ENCODE results near the gene KLHDC4.

The KLHDC4 gene

GRCh38 chr16:87701505-87701921 lies 64.3 kb downstream of the KLHDC4 start:
- H3K4me1 ChIP-seq = no peaks in the 10 kb centered on the region
- no peak for DNase-seq
- peaks cover 0 to 92% (median 11%) of the 10 kb centered on the region in 3 donors for H3K36me3 ChIP-seq
- TF ChIP-seq, protein P1, sequence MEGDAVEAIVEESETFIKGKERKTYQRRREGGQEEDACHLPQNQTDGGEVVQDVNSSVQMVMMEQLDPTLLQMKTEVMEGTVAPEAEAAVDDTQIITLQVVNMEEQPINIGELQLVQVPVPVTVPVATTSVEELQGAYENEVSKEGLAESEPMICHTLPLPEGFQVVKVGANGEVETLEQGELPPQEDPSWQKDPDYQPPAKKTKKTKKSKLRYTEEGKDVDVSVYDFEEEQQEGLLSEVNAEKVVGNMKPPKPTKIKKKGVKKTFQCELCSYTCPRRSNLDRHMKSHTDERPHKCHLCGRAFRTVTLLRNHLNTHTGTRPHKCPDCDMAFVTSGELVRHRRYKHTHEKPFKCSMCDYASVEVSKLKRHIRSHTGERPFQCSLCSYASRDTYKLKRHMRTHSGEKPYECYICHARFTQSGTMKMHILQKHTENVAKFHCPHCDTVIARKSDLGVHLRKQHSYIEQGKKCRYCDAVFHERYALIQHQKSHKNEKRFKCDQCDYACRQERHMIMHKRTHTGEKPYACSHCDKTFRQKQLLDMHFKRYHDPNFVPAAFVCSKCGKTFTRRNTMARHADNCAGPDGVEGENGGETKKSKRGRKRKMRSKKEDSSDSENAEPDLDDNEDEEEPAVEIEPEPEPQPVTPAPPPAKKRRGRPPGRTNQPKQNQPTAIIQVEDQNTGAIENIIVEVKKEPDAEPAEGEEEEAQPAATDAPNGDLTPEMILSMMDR (IDR thresholded peaks at IDR 0.05) = no peak
- no peak overlapping the region for H3K4me3 ChIP-seq
- no peaks in the 10 kb centered on the region for H3K9me3 ChIP-seq
- intact Hi-C loops (cut with DNase I; ENCODE audit: low total_unique reads) = no loop called here
- no peak overlapping the region for H3K27ac ChIP-seq
- no peaks in the 10 kb centered on the region for H3K27me3 ChIP-seq

- Histone ChIP-seq H3K4me3 (no peak overlapping the region), H3K4me1 (no peaks in the 10 kb centered on the region), H3K9me3 (no peaks in the 10 kb centered on the region), H3K27ac (no peak overlapping the region), H3K36me3 (peaks cover 0 to 94% (median 10%) of the 10 kb centered on the region in 3 donors), H3K27me3 (no peaks in the 10 kb centered on the region)
- DNase-seq = no peak
- TF ChIP-seq, protein P1 (IDR thresholded peaks at IDR 0.05) = no peak
- intact Hi-C loops (cut with DNase I; ENCODE audit: low total_unique reads) = no loop called here
Measured at GRCh38 chr16:87701078-87701460, 64.7 kb downstream of the KLHDC4 start.

DNA sequence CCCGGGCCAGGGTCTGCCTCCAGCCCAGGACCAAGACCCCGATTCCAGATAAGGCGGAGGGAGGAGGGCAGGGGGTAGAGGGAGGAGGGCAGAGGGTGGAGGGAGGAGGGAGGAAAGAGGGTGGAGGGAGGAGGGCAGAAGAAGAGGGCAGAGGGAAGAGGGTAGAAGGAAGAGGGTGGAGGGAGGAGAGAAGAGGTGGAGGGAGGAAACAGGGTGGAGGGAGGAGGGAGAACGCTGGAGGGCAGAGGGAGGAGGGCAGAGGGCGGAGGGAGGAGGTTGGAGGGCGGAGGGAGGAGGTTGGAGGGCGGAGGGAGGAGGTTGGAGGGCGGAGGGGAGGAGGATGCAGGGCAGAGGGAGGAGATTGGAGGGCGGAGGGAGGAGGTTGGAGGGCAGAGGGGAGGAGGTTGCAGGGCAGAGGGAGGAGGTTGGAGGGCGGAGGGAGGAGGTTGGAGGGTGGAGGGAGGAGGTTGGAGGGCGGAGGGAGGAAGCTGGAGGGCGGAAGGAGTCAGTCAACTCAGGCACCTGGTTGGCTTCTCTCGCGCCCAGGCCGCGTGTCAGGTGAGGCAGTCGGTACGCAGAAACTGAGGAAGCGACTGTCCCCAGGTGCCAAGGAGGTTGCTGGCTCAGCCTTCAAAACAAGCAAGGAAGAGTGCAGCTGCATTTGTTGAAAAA lies 65.2 kb downstream of the KLHDC4 start:
- H3K4me3 ChIP-seq = no peak overlapping the region
- no peak for DNase-seq
- no peaks in the 10 kb centered on the region for H3K27me3 ChIP-seq
- H3K4me1 ChIP-seq = no peaks in the 10 kb centered on the region
- H3K36me3 ChIP-seq = peaks cover 0 to 96% (median 10%) of the 10 kb centered on the region in 3 donors
- H3K9me3 ChIP-seq = no peaks in the 10 kb centered on the region
- no peak overlapping the region for H3K27ac ChIP-seq
- TF ChIP-seq, protein P1 (IDR thresholded peaks at IDR 0.05) = no peak
- intact Hi-C loops (cut with DNase I; ENCODE audit: low total_unique reads) = no loop called here

DNA sequence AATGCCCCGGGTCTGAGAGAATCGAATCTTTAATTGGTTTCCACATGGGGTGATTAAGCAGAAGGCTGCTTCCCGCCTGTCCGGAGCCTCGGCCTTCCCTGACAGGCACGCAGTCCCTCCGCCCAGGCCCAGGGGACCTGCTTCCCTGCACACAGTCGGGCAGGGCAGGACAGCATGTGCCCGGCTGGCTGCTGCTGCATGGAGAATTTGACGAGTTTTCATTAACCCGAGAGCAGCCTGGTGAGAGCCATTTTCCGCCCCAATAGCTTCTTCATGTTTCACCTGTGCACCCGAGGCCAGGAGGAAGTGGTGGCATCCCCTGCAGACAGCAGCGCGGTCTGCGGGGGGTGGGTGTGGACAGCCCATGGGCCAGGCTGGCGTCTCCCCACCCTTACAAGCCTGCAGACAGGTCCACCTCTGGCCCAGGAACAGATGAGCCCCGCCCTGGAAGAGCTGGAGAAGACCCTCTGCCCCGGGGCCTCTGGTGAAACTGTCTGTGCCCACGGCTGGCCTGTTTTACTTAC lies 67.0 kb downstream of the KLHDC4 start:
- H3K27me3 ChIP-seq = no peaks in the 10 kb centered on the region
- no peak for DNase-seq
- TF ChIP-seq, protein P1 (IDR thresholded peaks at IDR 0.05) = no peak
- no peaks in the 10 kb centered on the region for H3K4me1 ChIP-seq
- no peak overlapping the region for H3K4me3 ChIP-seq
- H3K27ac ChIP-seq = no peak overlapping the region
- H3K9me3 ChIP-seq = no peaks in the 10 kb centered on the region
- intact Hi-C loops (cut with DNase I; ENCODE audit: low total_unique reads) = no loop called here
- H3K36me3 ChIP-seq = peaks cover 0 to 92% (median 7%) of the 10 kb centered on the region in 3 donors

DNA sequence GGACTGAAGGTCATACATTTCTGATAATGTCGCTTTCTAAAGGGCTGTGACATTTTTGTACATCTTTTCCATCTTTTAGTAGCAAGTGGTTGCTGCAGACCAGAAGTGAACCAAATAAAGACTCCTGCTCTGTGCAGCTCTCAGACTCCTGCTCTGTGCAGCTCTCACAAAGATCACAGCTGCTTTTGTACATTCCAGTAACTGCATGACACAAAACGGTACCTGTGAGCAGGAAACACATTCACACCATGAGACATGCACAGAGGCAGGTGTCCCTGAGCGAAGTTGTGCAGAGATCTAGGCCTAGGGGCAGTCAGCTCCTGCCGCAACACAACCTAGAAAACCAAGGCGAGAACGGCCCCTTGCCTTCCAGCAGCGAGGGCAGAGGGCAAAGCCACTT lies 67.5 kb downstream of the KLHDC4 start:
- TF ChIP-seq, protein P1 (IDR thresholded peaks at IDR 0.05) = no peak
- no peaks in the 10 kb centered on the region for H3K27me3 ChIP-seq
- peaks cover 0 to 87% (median 4%) of the 10 kb centered on the region in 3 donors for H3K36me3 ChIP-seq
- no peak overlapping the region for H3K27ac ChIP-seq
- H3K4me1 ChIP-seq = no peaks in the 10 kb centered on the region
- no peaks in the 10 kb centered on the region for H3K9me3 ChIP-seq
- DNase-seq = no peak
- intact Hi-C loops (cut with DNase I; ENCODE audit: low total_unique reads) = no loop called here
- H3K4me3 ChIP-seq = no peak overlapping the region
